Fibroblast of lung (primary cell): ENCODE measurements around the gene ANXA2. TPM values are rescaled to one million over a fixed set of nuclear protein-coding genes. Genes with fewer than 3 reads are reported as not detected.
A peak's percentile ranks its signal among the peaks of the same experiment; 100 is the strongest.

Source experiments
- DNase-seq, 2 donors: peaks; one replicate each; pipeline versions ENCODE4 v3.0.0 to v3.0.0-alpha.2; 2010; ENCODE audit warnings: low read depth in 2 of 2
- H2AFZ ChIP-seq: 2 replicates; pipeline ENCODE4 v1.5.1; 2012; ENCODE audit warnings: low read length, control low read depth, inconsistent platforms
- H3K27ac ChIP-seq: 2 replicates; pipeline ENCODE4 v1.5.1; 2011; ENCODE audit warnings: low read length, control low read depth; ENCODE audit not compliant: insufficient read depth
- H3K27me3 ChIP-seq: 2 replicates; pipeline ENCODE4 v1.5.1; 2011; ENCODE audit warnings: mild to moderate bottlenecking, low read length; ENCODE audit not compliant: control insufficient read depth, insufficient read depth
- H3K36me3 ChIP-seq: 2 replicates; pipeline ENCODE4 v1.5.1; 2011; ENCODE audit warnings: low read length; ENCODE audit not compliant: control insufficient read depth, insufficient read depth
- H3K4me1 ChIP-seq: 2 replicates; pipeline ENCODE4 v1.5.1; 2011; ENCODE audit warnings: low read length; ENCODE audit not compliant: control insufficient read depth, insufficient read depth; ENCODE audit errors: extremely low read depth
- H3K4me2 ChIP-seq: 2 replicates; pipeline ENCODE4 v1.5.1; 2011; ENCODE audit warnings: low read length, control low read depth; ENCODE audit not compliant: insufficient read depth; ENCODE audit errors: extremely low read depth
- H3K4me3 ChIP-seq, 4 experiments: fragments of 200-600 bp in 1 of 4; sonication (generic) in 1 of 4; replicated peaks in 1 of 4; 2 replicates each; pipeline ENCODE4 v1.5.1; 2011 to 2016; ENCODE audit warnings: low read length in 4 of 4, low read depth in 3 of 4, mild to moderate bottlenecking in 3 of 4, control low read depth in 2 of 4, inconsistent platforms in 1 of 4, mixed read lengths in 1 of 4; ENCODE audit not compliant: insufficient read depth in 1 of 4; ENCODE audit errors: control extremely low read depth in 1 of 4
- H3K79me2 ChIP-seq: 2 replicates; pipeline ENCODE4 v1.5.1; 2012; ENCODE audit warnings: mild to moderate bottlenecking, low read length, inconsistent platforms; ENCODE audit not compliant: control insufficient read depth, insufficient read depth
- H3K9ac ChIP-seq: 2 replicates; pipeline ENCODE4 v1.5.1; 2011; ENCODE audit warnings: mild to moderate bottlenecking, low read length, control low read depth; ENCODE audit not compliant: insufficient read depth
- H3K9me3 ChIP-seq: 2 replicates; pipeline ENCODE4 v1.5.1; 2012; ENCODE audit warnings: low read depth, low read length; ENCODE audit not compliant: control insufficient read depth, insufficient read depth
- H4K20me1 ChIP-seq: 2 replicates; pipeline ENCODE4 v1.5.1; 2011; ENCODE audit warnings: low read length; ENCODE audit not compliant: control insufficient read depth, insufficient read depth; ENCODE audit errors: extremely low read depth
- EZH2 ChIP-seq: IDR thresholded peaks from 2 replicates; pipeline ENCODE4 v1.5.1; 2012; ENCODE audit warnings: low read length, control low read depth, mild to moderate bottlenecking; ENCODE audit errors: missing control alignments
- polyA plus RNA-seq, 2 donors: library from polyadenylated mRNA; depleted of rRNA in 1 of 2; stranded (reverse) in 1 of 2; unstranded in 1 of 2; fragments of >200 nt; gene quantifications; 2 replicates each; pipeline ENCODE4 v1.2.1, GENCODE V29; 2011 to 2012; ENCODE audit warnings: missing spikeins in 1 of 2
- total RNA-seq: library from RNA; depleted of rRNA; stranded (reverse); fragments of >200 nt; gene quantifications from 2 replicates; pipeline ENCODE4 v1.2.1, GENCODE V29; 2014
- TF ChIP-seq, protein P1 (sequence below), 2 donors: IDR thresholded peaks in 1 of 2; conservative IDR thresholded peaks in 1 of 2; 1 replicate in 1 of 2; 2 replicates in 1 of 2; pipeline ENCODE4 v1.5.1; 2011 to 2012; ENCODE audit warnings: low read length in 2 of 2, control low read depth in 1 of 2, inconsistent platforms in 1 of 2, low read depth in 1 of 2, mild to moderate bottlenecking in 1 of 2

Gene ANXA2
- total and polyA plus RNA-seq, 2 donors (not counting 1 experiment from before 2014, with no cell fraction given) = 2,754 to 4,872 TPM

DNA sequence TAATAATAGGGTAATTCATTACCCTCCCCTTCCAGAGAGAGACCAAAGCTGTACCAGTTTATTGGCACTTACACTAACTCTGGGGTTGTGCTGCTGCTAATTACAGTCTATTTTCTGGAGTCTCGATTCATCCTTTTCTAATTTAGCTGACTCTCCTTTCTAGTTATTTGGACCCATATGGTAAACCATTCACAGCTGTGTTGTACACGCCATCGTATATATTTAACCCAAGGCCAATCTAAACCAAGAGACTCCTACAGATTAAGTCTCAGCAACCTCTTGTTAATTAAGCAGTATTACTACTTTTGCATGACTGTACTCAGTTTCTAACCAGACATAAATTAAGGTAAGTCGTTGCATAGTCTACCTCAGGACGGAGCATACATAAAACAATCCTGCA lies 22.5 kb downstream of the ANXA2 start:
- Histone ChIP-seq H3K9ac (no peak overlapping the region), H3K27me3 (no peaks in the 10 kb centered on the region), H4K20me1 (peaks cover 16% of the 10 kb centered on the region), H3K4me3 (peak overlapping the region in 1 of 4 experiments; percentile 5), H3K4me2 (peak overlapping the region; percentile 25), H3K27ac (peak overlapping the region; percentile 93), H3K9me3 (no peaks in the 10 kb centered on the region), H3K36me3 (peaks cover 22% of the 10 kb centered on the region), H3K4me1 (peaks cover 59% of the 10 kb centered on the region), H2AFZ (no peak overlapping the region), H3K79me2 (peaks cover 82% of the 10 kb centered on the region)
- TF ChIP-seq, protein P1, sequence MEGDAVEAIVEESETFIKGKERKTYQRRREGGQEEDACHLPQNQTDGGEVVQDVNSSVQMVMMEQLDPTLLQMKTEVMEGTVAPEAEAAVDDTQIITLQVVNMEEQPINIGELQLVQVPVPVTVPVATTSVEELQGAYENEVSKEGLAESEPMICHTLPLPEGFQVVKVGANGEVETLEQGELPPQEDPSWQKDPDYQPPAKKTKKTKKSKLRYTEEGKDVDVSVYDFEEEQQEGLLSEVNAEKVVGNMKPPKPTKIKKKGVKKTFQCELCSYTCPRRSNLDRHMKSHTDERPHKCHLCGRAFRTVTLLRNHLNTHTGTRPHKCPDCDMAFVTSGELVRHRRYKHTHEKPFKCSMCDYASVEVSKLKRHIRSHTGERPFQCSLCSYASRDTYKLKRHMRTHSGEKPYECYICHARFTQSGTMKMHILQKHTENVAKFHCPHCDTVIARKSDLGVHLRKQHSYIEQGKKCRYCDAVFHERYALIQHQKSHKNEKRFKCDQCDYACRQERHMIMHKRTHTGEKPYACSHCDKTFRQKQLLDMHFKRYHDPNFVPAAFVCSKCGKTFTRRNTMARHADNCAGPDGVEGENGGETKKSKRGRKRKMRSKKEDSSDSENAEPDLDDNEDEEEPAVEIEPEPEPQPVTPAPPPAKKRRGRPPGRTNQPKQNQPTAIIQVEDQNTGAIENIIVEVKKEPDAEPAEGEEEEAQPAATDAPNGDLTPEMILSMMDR (conservative IDR thresholded peaks at IDR 0.05 in 1 of 2, IDR thresholded peaks at IDR 0.05 in 1 of 2; ENCODE audit: low read depth in 1 of 2, low read length in 2 of 2) = no peak
- TF ChIP-seq EZH2 = no peak
- DNase-seq = no peak

DNA sequence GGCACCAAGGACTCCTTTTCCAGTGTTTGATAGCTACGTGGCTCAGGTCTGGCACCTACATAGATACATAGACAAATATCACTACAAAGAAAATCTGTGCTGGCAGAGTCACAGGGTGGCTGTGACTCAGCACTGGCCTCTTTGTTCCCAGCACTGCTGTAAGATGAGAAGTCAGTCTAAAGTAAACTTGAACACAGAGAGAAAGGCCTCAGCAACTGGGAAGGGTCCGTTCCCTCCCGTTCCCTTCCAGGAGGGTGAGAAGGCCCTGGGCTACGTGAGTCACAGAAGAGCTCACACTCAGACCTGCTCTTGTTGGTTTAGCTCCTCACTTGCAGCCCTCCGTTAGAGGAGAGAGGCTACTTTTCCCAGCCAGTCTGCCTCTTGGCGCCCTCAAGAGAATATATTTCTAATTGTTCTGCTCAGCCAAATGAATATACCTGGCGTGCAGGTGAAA lies 23.1 kb downstream of the ANXA2 start:
- Histone ChIP-seq H3K27me3 (no peaks in the 10 kb centered on the region), H3K9ac (no peak overlapping the region), H3K4me1 (peaks cover 59% of the 10 kb centered on the region), H2AFZ (no peak overlapping the region), H3K27ac (peak overlapping the region; percentile 93), H4K20me1 (peaks cover 10% of the 10 kb centered on the region), H3K79me2 (peaks cover 83% of the 10 kb centered on the region), H3K9me3 (no peaks in the 10 kb centered on the region), H3K4me2 (peak overlapping the region; percentile 16), H3K36me3 (peaks cover 24% of the 10 kb centered on the region), H3K4me3 (no peak overlapping the region)
- DNase-seq = peak; percentile 97 to 99
- TF ChIP-seq, protein P1 (conservative IDR thresholded peaks at IDR 0.05 in 1 of 2, IDR thresholded peaks at IDR 0.05 in 1 of 2; ENCODE audit: low read depth in 1 of 2, low read length in 2 of 2) = no peak
- no peak for TF ChIP-seq EZH2

DNA sequence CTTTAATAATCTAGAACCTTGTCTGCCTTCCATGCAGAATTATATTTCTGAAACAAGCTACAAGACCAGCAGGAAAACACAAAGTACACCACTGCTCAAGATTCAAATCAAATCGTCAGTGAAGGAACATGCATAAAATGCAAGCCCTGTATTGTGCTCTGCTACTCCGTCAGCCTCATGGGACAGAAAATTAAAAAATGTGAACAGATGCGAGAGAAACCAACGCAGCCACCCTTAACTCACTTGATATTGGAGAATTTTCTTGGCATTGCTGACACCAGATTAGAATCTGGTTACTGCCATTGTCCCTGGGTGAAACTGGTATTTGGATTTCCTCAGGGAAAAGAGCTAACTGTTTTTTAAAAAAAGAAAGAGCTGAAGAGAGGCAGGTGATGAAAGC lies 23.6 kb downstream of the ANXA2 start:
- no peaks in the 10 kb centered on the region for H3K27me3 ChIP-seq
- peaks cover 27% of the 10 kb centered on the region for H3K36me3 ChIP-seq
- H3K4me3 ChIP-seq = no peak overlapping the region
- H3K4me1 ChIP-seq = peaks cover 59% of the 10 kb centered on the region
- H3K9ac ChIP-seq = no peak overlapping the region
- H3K27ac ChIP-seq = peak overlapping the region; percentile 93
- DNase-seq = no peak
- H3K79me2 ChIP-seq = peaks cover 84% of the 10 kb centered on the region
- no peak for TF ChIP-seq EZH2
- TF ChIP-seq, protein P1 (conservative IDR thresholded peaks at IDR 0.05 in 1 of 2, IDR thresholded peaks at IDR 0.05 in 1 of 2; ENCODE audit: low read depth in 1 of 2, low read length in 2 of 2) = no peak
- H3K4me2 ChIP-seq = peak overlapping the region; percentile 16
- H4K20me1 ChIP-seq = peaks cover 11% of the 10 kb centered on the region
- no peak overlapping the region for H2AFZ ChIP-seq
- H3K9me3 ChIP-seq = no peaks in the 10 kb centered on the region
